ENCODE data around the gene LRRC72.

LRRC72 gene

GRCh38 chr7:16524332-16524731 lies 2.3 kb upstream of the LRRC72 start:
- no peak for ATAC-seq
- TF ChIP-seq ZC3H10 (CRISPR knock-in tag; IDR thresholded peaks at IDR 0.05) (no peak), GLIS3 (CRISPR knock-in tag; IDR thresholded peaks at IDR 0.05) (no peak), PPARA (CRISPR knock-in tag; IDR thresholded peaks at IDR 0.05; ENCODE audit: borderline replicate concordance) (no peak), ZFP3 (CRISPR knock-in tag; IDR thresholded peaks at IDR 0.05) (no peak)

DNA sequence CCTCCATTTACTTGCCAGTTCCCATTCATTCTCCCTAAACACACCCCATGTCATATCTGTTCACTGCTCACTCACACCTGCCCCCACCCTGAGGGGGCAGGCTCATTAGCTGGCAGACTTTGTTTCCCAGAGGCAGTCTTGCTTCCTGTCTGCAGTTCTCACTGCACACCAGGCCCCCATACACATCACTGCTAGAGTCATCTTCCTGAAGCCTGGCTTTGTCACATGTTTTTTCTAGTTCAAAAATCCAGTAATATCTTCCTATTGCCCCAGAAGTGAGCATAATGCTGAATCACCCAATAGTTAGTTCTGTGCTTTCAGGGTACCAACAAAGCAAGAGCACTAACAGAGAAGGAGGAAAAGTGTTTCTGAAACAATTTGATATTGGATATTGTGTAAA lies 1.9 kb downstream of the LRRC72 start:
- ATAC-seq: no peak
- TF ChIP-seq ZNF565 (CRISPR knock-in tag; conservative IDR thresholded peaks at IDR 0.05; ENCODE audit: low read depth): no peak

DNA sequence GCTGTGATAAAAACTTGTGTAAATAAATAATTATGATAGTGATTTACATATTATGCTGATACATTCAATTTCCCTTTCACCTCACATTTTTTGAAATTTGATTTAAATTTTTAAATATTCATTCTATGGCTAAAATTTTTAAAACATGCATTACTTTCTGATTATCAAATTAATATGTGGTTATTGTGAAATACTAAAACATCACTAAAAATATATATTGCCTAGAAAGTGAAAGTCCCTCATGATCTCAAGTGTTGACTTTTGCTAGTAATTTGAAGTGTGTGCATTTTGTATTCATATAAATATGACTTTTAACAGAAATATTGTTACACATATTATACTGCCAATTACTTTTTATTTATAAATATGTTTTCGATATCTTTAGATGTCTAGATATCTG lies 3.1 kb downstream of the LRRC72 start:
- TF ChIP-seq, protein P1, sequence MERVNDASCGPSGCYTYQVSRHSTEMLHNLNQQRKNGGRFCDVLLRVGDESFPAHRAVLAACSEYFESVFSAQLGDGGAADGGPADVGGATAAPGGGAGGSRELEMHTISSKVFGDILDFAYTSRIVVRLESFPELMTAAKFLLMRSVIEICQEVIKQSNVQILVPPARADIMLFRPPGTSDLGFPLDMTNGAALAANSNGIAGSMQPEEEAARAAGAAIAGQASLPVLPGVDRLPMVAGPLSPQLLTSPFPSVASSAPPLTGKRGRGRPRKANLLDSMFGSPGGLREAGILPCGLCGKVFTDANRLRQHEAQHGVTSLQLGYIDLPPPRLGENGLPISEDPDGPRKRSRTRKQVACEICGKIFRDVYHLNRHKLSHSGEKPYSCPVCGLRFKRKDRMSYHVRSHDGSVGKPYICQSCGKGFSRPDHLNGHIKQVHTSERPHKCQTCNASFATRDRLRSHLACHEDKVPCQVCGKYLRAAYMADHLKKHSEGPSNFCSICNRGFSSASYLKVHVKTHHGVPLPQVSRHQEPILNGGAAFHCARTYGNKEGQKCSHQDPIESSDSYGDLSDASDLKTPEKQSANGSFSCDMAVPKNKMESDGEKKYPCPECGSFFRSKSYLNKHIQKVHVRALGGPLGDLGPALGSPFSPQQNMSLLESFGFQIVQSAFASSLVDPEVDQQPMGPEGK (CRISPR knock-in tag; IDR thresholded peaks at IDR 0.05; ENCODE audit: borderline replicate concordance): no peak
- TF ChIP-seq, protein P2, sequence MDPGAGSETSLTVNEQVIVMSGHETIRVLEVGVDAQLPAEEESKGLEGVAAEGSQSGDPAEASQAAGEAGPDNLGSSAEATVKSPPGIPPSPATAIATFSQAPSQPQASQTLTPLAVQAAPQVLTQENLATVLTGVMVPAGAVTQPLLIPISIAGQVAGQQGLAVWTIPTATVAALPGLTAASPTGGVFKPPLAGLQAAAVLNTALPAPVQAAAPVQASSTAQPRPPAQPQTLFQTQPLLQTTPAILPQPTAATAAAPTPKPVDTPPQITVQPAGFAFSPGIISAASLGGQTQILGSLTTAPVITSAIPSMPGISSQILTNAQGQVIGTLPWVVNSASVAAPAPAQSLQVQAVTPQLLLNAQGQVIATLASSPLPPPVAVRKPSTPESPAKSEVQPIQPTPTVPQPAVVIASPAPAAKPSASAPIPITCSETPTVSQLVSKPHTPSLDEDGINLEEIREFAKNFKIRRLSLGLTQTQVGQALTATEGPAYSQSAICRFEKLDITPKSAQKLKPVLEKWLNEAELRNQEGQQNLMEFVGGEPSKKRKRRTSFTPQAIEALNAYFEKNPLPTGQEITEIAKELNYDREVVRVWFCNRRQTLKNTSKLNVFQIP (CRISPR knock-in tag; IDR thresholded peaks at IDR 0.05; ENCODE audit: borderline replicate concordance, low read depth): no peak
- TF ChIP-seq ESRRG (CRISPR knock-in tag; IDR thresholded peaks at IDR 0.05): no peak
- TF ChIP-seq, protein P3, sequence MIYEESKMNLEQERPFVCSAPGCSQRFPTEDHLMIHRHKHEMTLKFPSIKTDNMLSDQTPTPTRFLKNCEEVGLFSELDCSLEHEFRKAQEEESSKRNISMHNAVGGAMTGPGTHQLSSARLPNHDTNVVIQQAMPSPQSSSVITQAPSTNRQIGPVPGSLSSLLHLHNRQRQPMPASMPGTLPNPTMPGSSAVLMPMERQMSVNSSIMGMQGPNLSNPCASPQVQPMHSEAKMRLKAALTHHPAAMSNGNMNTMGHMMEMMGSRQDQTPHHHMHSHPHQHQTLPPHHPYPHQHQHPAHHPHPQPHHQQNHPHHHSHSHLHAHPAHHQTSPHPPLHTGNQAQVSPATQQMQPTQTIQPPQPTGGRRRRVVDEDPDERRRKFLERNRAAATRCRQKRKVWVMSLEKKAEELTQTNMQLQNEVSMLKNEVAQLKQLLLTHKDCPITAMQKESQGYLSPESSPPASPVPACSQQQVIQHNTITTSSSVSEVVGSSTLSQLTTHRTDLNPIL (CRISPR knock-in tag; IDR thresholded peaks at IDR 0.05; ENCODE audit: low read depth): no peak
- no peak for TF ChIP-seq RARB (CRISPR knock-in tag; IDR thresholded peaks at IDR 0.05)
- no peak for TF ChIP-seq TCF4 (CRISPR knock-in tag; IDR thresholded peaks at IDR 0.05; ENCODE audit: borderline replicate concordance)
- TF ChIP-seq ZNF565 (CRISPR knock-in tag; conservative IDR thresholded peaks at IDR 0.05; ENCODE audit: low read depth): no peak
- no peak for TF ChIP-seq GLIS3 (CRISPR knock-in tag; IDR thresholded peaks at IDR 0.05)
- TF ChIP-seq PPARA (CRISPR knock-in tag; IDR thresholded peaks at IDR 0.05; ENCODE audit: borderline replicate concordance): no peak
- TF ChIP-seq ZC3H10 (CRISPR knock-in tag; IDR thresholded peaks at IDR 0.05): no peak
- TF ChIP-seq, protein P4, sequence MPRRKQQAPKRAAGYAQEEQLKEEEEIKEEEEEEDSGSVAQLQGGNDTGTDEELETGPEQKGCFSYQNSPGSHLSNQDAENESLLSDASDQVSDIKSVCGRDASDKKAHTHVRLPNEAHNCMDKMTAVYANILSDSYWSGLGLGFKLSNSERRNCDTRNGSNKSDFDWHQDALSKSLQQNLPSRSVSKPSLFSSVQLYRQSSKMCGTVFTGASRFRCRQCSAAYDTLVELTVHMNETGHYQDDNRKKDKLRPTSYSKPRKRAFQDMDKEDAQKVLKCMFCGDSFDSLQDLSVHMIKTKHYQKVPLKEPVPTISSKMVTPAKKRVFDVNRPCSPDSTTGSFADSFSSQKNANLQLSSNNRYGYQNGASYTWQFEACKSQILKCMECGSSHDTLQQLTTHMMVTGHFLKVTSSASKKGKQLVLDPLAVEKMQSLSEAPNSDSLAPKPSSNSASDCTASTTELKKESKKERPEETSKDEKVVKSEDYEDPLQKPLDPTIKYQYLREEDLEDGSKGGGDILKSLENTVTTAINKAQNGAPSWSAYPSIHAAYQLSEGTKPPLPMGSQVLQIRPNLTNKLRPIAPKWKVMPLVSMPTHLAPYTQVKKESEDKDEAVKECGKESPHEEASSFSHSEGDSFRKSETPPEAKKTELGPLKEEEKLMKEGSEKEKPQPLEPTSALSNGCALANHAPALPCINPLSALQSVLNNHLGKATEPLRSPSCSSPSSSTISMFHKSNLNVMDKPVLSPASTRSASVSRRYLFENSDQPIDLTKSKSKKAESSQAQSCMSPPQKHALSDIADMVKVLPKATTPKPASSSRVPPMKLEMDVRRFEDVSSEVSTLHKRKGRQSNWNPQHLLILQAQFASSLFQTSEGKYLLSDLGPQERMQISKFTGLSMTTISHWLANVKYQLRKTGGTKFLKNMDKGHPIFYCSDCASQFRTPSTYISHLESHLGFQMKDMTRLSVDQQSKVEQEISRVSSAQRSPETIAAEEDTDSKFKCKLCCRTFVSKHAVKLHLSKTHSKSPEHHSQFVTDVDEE (CRISPR knock-in tag; IDR thresholded peaks at IDR 0.05): no peak
- TF ChIP-seq ARNTL (CRISPR knock-in tag; IDR thresholded peaks at IDR 0.05; ENCODE audit: borderline replicate concordance, low read depth): no peak
- no peak for TF ChIP-seq ISL1 (CRISPR knock-in tag; IDR thresholded peaks at IDR 0.05)
- TF ChIP-seq ZFP30 (CRISPR knock-in tag; IDR thresholded peaks at IDR 0.05): no peak
- no peak for TF ChIP-seq SNAI2 (CRISPR knock-in tag; IDR thresholded peaks at IDR 0.05)
- no peak for ATAC-seq

GRCh38 chr7:16531707-16532106 lies 5.1 kb downstream of the LRRC72 start:
- ATAC-seq: no peak
- TF ChIP-seq, protein P3 (CRISPR knock-in tag; IDR thresholded peaks at IDR 0.05; ENCODE audit: low read depth): no peak
- TF ChIP-seq CSRNP3 (CRISPR knock-in tag; IDR thresholded peaks at IDR 0.05): no peak
- no peak for TF ChIP-seq TCF4 (CRISPR knock-in tag; IDR thresholded peaks at IDR 0.05; ENCODE audit: borderline replicate concordance)
- no peak for TF ChIP-seq SNAI2 (CRISPR knock-in tag; IDR thresholded peaks at IDR 0.05)
- no peak for TF ChIP-seq BACH2 (CRISPR knock-in tag; IDR thresholded peaks at IDR 0.05; ENCODE audit: borderline replicate concordance)
- TF ChIP-seq ISL1 (CRISPR knock-in tag; IDR thresholded peaks at IDR 0.05): no peak
- TF ChIP-seq CSDC2 (CRISPR knock-in tag; IDR thresholded peaks at IDR 0.05): no peak
- no peak for TF ChIP-seq ZNF70 (CRISPR knock-in tag; IDR thresholded peaks at IDR 0.05)
- TF ChIP-seq, protein P4 (CRISPR knock-in tag; IDR thresholded peaks at IDR 0.05): no peak
- no peak for TF ChIP-seq ARNTL (CRISPR knock-in tag; IDR thresholded peaks at IDR 0.05; ENCODE audit: borderline replicate concordance, low read depth)
- no peak for TF ChIP-seq ZFP3 (CRISPR knock-in tag; IDR thresholded peaks at IDR 0.05)
- no peak for TF ChIP-seq ZNF565 (CRISPR knock-in tag; conservative IDR thresholded peaks at IDR 0.05; ENCODE audit: low read depth)
- no peak for TF ChIP-seq RARB (CRISPR knock-in tag; IDR thresholded peaks at IDR 0.05)
- TF ChIP-seq OSR1 (CRISPR knock-in tag; IDR thresholded peaks at IDR 0.05): no peak
